HEK293T (cell line): Measurements from ENCODE around the gene MYO1H.

Experiments
- BHLHE40 ChIP-seq: fragments of 450-650 bp; IDR thresholded peaks from 2 replicates; pipeline ENCODE4 v1.6.1; 2016; ENCODE audit warnings: mild to moderate bottlenecking, moderate library complexity, borderline replicate concordance
- ELF4 ChIP-seq: fragments of 450-650 bp; IDR thresholded peaks from 2 replicates; pipeline ENCODE4 v1.6.1; 2017; ENCODE audit warnings: antibody characterized with exemption
- FOXA1 ChIP-seq: fragments of 450-650 bp; IDR thresholded peaks from 2 replicates; pipeline ENCODE4 v1.6.1; 2016; ENCODE audit warnings: mild to moderate bottlenecking
- FOXM1 ChIP-seq: fragments of 450-650 bp; IDR thresholded peaks from 2 replicates; pipeline ENCODE4 v1.6.1; 2017; ENCODE audit warnings: mild to moderate bottlenecking, borderline replicate concordance
- NFRKB ChIP-seq: fragments of 450-650 bp; IDR thresholded peaks from 2 replicates; pipeline ENCODE4 v1.6.1; 2016; ENCODE audit warnings: mild to moderate bottlenecking, moderate library complexity
- SUZ12 ChIP-seq: fragments of 450-650 bp; IDR thresholded peaks from 2 replicates; pipeline ENCODE4 v1.6.1; 2016; ENCODE audit warnings: mild to moderate bottlenecking
- TARDBP ChIP-seq: fragments of 450-650 bp; IDR thresholded peaks from 2 replicates; pipeline ENCODE4 v1.6.1; 2016
- ZNF384 ChIP-seq: fragments of 450-650 bp; IDR thresholded peaks from 2 replicates; pipeline ENCODE4 v1.6.1; 2016

DNA sequence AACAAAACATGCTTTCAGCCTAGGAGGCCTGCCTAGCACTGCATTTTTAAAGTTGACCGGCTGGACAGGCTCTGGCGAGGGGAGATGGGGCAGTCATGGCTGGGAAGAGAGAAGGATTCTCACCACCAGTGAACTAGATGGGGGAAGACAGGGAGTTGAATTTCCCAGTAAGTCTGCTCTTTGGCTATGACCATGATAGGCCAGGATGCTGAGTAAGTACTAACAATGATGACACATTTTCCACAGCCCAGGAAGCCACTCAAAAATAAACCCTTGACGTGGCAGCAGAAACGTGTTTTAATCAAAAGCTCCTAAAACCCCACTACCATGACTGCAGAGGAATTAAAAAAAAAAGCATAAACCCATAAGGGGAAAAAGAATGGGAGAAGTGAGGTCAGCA lies 110.4 kb downstream of the MYO1H start:
- TF ChIP-seq BHLHE40 (no peak), ELF4 (no peak), NFRKB (no peak), ZNF384 (no peak), FOXM1 (no peak), TARDBP (no peak), FOXA1 (no peak), SUZ12 (no peak)
